ENCODE data around the gene PROX1.

The PROX1 gene

GRCh38 chr1:213979751-213980586 lies 7.8 kb upstream of the PROX1 start:
- DNase-seq (ENCODE audit: low read depth), result no peak

DNA sequence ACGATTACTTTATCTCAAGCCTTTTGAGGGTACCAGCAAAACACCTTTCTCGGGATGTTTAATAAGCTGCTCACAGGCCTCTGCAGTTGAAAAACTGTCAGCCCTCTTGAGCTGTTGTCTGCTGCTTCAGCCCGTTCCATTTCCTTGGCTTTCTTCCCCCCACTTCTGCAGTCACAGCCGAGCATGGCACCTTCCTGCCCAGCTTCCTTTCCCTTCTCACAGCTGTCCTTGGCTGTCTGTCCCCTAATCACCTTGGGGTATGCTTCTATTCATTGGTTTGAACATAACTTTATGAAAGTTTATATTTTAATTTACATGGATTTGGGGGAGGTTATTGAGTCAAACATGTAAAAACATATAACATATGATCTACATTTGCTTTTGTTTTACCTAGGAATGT lies 6.9 kb upstream of the PROX1 start:
- DNase-seq (ENCODE audit: low read depth), result no peak

DNA sequence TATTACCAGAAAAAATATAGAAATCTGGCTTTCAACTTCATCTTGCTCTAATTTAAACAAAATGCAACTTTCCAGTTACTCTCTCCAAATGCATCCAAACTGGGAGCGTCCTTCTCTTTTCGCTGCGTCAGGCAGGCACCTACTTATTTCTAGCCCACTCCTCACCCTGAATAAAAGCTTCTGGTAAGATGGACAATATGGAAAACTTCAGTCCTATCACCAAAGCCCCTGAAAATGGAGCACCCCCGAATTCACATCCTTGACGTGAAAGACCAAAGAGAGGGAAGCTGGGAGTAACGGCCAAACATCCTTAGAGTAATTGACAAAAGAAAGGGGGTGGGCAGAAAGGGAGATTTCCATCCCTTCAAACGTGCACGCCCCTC lies 5.5 kb upstream of the PROX1 start:
- DNase-seq (ENCODE audit: low read depth), result no peak

DNA sequence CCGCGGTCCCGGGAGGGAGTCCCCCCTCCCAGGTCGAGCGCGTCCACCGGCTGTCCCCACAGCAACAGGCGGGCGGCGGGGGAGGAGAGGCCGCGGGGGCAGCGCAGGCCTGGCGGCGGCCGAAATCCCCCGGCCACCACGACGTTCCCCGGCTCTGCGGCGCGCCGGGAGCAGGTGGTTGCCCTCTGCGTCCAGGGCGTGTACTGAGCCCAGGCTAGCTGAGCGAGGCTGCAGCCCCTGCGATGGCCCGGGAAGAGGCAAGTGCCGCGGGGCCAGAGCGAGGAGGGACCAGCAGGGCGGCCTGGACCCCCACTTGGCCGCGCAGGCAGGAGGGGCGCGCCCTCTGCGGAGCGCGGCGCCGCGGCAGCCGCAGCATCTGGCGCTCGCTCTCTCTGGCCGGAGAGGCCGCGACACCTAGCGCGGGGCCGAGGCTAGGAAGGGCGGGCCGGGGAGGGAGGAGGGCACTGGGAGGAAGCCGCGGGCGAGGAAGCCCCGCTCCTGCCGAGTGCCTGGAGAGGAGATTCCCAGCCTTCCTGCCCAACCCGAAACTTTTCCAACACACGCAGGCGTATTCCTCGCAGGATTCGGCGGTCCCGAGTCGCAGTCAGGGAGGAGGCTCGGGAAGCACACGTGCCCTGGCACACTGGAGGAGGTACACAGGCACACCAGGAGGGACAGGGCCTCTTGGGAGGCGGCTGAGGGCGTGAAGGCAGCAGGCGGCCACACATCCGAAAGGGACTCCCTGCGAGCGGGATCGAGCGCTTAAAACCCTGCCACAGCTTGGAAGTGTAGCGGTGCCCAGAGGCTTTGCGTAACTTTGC lies 4.9 kb upstream of the PROX1 start:
- DNase-seq (ENCODE audit: low read depth), result no peak

DNA sequence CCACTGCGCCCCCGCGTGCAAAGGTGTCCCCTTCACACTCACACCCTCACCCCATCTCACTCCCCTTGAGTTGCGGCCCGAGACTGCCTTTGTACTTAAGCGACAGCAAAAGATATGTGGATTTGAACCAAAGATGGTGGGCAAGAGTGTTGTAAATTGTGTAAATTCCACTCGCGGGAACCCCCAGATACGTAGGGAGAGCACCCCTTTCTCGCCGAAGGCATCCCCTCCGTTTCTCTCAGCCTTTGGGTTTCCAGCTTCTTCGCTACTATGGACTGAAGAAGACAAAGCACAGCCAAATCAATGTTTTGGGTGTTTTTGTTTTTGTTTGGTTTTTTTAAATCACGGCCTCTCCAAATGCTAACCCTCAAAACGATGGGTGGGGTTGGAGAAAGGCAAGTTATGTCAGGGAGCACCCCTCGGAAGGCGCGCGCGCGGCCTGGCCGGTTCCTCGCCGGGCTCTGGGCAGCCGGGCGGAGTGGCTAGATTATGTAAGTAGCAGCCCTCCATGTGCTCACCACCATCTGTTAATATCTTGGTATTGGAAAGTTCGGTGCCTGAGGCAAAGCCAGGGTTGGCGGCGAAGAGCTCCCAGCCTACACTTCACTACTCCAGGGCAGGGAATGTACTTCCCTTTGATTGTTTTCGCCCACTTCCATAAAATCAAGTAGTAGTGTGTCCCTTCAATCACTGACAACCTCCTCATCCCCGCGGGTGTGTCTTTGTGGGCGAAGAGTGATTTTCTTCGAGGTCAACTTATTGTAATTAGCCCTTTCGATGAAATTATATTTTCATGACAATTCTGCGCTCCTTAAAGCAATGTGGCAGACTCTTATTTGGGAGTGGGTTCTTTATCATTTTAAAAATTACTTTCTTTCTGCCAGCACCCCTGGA lies 4.0 kb upstream of the PROX1 start:
- no peak for DNase-seq (ENCODE audit: low read depth)

- no peak for DNase-seq (ENCODE audit: low read depth)
Observed at GRCh38 chr1:213984387-213985208, 3.2 kb upstream of the PROX1 start.

GRCh38 chr1:213985209-213986019 lies 2.4 kb upstream of the PROX1 start:
- no peak for DNase-seq (ENCODE audit: low read depth)

DNA sequence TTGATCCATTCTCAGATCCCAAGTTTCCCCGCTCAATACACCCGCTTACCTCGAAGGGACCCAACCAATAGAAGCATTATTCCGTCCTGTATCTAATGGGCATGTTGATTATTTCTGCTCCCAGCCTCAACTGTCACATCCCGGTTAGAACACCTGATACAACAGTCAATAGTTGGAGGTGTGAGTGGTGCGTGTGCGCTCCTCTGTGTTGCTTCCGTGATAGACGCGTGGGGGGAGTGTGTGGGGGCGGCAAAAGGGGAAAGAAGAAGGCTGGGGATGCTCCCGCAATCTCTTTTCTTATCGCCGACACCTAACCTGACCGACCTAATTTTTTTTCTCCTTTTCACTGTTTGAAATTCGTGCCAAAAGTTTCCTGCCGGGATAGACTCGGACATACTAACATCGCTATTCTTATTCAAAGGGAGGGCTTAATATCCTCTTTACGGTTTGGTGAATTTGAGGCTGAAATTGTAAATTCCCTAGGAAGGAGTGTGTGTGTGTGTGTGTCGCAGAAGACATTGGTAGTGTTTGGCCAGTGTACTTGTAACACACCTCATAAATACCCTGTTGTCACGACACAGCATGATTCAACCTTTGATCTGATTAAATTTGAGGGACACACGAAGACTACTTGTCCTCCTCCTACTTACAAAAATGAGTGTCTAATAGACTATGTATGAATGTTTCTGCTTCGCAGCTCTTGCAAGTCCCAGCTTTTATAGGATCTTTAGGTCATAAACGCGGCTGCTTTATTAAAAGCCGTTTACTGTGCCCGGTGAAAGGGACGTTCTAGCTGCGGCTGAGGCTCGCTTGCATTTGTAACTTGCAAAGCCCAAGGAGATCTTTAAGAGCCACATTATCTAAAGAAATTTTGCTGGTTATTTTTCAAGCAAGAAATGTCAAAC lies 1.5 kb upstream of the PROX1 start:
- DNase-seq (ENCODE audit: low read depth), result no peak

- DNase-seq (ENCODE audit: low read depth), result no peak
Observed at GRCh38 chr1:213986925-213987250, 885 bp upstream of the PROX1 start.

DNA sequence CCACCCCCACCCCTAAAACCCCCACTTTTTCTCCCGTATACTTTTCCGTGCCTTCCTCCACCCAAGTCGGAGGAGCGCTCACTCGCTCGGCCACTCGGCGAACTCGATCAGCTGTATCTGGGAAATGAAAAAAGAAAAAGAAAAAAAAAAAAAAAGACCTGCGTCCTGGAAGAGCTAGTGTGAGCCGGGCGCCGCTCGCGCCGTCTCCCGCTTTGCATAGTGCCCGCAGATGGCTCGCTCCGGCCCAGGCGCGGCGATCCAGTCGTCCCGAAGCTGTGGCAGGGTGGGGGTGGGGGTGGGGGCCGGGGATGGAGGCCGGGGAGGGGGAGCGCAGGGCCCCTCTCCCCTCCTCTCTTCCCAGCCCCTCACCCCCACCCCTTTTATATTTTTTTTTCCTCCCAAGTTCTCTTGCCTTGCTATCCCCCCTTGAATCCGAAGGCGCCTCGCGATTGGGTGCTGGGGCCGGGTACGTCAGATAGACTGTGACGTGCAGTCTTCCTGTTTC lies 299 bp upstream of the PROX1 start:
- no peak for DNase-seq (ENCODE audit: low read depth)

- DNase-seq (ENCODE audit: low read depth), result no peak
Observed at GRCh38 chr1:213988507-213989001, 781 bp downstream of the PROX1 start.

- DNase-seq (ENCODE audit: low read depth), result no peak
Observed at GRCh38 chr1:213989002-213989855, 1.5 kb downstream of the PROX1 start.

- no peak for DNase-seq (ENCODE audit: low read depth)
Observed at GRCh38 chr1:213993929-213994328, 6.2 kb downstream of the PROX1 start.

- DNase-seq (ENCODE audit: low read depth), result no peak
Observed at GRCh38 chr1:213994888-213995287, 7.1 kb downstream of the PROX1 start.

- DNase-seq (ENCODE audit: low read depth), result no peak
Observed at GRCh38 chr1:213995603-213996002, 7.8 kb downstream of the PROX1 start.

DNA sequence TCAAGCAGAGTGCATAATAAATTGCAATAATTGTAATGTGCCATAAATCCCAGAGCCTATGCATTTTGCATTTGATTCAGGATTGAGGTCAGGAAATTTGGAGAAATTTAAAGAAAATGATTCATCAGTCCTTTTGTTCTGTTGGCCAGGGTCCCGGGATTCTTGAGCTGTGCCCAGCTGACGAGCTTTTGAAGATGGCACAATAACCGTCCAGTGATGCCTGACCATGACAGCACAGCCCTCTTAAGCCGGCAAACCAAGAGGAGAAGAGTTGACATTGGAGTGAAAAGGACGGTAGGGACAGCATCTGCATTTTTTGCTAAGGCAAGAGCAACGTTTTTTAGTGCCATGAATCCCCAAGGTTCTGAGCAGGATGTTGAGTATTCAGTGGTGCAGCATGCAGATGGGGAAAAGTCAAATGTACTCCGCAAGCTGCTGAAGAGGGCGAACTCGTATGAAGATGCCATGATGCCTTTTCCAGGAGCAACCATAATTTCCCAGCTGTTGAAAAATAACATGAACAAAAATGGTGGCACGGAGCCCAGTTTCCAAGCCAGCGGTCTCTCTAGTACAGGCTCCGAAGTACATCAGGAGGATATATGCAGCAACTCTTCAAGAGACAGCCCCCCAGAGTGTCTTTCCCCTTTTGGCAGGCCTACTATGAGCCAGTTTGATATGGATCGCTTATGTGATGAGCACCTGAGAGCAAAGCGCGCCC lies 8.7 kb downstream of the PROX1 start:
- DNase-seq (ENCODE audit: low read depth), result no peak

DNA sequence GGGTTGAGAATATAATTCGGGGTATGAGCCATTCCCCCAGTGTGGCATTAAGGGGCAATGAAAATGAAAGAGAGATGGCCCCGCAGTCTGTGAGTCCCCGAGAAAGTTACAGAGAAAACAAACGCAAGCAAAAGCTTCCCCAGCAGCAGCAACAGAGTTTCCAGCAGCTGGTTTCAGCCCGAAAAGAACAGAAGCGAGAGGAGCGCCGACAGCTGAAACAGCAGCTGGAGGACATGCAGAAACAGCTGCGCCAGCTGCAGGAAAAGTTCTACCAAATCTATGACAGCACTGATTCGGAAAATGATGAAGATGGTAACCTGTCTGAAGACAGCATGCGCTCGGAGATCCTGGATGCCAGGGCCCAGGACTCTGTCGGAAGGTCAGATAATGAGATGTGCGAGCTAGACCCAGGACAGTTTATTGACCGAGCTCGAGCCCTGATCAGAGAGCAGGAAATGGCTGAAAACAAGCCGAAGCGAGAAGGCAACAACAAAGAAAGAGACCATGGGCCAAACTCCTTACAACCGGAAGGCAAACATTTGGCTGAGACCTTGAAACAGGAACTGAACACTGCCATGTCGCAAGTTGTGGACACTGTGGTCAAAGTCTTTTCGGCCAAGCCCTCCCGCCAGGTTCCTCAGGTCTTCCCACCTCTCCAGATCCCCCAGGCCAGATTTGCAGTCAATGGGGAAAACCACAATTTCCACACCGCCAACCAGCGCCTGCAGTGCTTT lies 9.4 kb downstream of the PROX1 start:
- no peak for DNase-seq (ENCODE audit: low read depth)

Measured in fibroblast of gingiva (primary cell).